ENCODE measurements around the gene REXO1.
A peak's percentile ranks its signal among the peaks of the same experiment; 100 is the strongest.

The REXO1 gene

DNA sequence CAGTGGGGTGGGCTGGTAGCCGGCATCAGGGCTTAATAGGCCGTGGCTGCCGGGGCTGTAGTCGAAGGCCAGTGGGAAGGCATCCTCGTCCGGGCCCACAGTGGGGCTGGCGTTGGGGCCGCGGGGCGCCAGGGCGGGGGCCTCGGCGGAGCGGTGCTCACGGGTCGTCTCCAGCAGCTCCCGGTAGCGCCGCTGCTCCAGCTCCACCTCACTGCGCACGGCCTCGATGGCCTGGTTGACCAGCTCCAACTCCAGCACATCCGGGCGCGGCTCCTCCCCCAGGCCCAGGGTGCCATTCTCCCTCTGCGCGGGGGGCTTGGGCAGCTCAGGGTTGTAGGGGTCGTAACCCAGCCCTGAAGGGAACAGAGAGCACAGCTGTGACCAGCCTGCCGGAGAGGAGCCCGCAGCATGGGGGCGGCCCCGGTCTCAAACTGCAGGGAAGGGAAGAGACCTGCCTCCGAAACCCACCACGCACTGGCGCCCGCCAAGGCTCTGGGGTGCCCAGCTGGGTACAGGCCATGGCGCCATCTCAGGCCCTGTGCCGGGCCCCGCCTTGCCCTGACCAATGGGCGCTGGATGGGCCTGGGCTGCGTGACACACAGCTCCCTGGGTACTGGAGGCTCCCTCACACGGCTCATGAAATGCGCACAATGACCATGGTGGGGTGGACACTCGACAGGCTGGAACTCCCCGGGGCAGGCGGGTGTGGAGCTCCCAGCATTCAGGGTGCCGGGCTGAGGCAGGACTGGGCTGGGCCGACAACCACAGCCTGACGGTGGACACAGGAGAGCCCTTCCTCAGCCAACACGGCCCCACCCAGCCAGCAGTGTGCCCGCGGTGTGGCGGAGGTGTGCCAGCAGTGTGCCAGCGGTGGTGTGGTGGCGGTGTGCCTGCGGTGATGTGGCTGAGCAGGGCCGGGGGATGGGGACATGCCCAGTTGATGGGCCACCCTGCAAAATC is 19.7 kb downstream of the REXO1 start:
- ChIA-PET CTCF (interaction anchor here (0.9 to 10.1 kb wide), 5 partner anchors 9 to 283 kb away, joined by 3 to 152 read pairs (median 8); no protein-coding TSS in a partner anchor), POLR2A (no interaction called here)
- TF ChIP-seq, protein P1, sequence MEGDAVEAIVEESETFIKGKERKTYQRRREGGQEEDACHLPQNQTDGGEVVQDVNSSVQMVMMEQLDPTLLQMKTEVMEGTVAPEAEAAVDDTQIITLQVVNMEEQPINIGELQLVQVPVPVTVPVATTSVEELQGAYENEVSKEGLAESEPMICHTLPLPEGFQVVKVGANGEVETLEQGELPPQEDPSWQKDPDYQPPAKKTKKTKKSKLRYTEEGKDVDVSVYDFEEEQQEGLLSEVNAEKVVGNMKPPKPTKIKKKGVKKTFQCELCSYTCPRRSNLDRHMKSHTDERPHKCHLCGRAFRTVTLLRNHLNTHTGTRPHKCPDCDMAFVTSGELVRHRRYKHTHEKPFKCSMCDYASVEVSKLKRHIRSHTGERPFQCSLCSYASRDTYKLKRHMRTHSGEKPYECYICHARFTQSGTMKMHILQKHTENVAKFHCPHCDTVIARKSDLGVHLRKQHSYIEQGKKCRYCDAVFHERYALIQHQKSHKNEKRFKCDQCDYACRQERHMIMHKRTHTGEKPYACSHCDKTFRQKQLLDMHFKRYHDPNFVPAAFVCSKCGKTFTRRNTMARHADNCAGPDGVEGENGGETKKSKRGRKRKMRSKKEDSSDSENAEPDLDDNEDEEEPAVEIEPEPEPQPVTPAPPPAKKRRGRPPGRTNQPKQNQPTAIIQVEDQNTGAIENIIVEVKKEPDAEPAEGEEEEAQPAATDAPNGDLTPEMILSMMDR (IDR thresholded peaks at IDR 0.05; ENCODE audit: control extremely low read depth, extremely low read depth, low read depth, missing control alignments), result no peak
- DNase-seq (ENCODE audit: extremely low spot score), result no peak

DNA sequence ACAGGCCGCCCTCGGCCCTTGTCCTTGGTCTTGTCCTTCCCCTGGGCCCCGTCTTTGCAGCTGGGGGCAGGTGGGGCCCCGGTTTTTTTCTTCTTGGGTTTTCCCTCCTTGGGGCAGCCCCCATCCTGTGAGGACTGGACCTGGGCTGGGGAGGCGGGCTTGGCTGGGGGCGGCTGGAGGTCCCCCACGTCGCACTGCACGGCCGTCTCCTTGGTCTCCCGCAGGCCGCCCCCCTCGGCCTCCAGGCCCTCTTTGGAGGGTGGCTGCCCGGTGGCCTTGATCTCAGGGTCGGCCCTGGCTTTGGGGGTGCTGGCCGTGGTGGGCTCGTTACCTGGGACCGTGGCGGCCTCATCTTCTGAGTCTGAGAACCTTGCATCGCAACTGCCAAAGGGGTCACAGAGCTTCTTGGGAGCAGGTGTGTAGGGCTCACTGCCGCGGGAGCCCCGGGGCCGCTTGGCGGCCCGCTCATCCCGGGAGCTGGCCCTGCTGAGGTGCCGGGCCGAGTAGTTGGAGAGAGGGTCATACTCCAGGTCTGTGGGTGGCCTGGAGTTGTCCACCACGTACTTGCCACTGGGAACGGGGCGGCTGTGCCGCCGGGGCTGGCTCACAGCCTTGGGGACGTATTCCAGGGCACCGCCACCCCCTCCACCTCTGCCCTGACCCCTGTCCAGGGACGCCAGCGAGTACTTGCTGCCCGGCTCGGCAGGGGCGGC is 20.6 kb downstream of the REXO1 start:
- TF ChIP-seq, protein P1 (IDR thresholded peaks at IDR 0.05; ENCODE audit: control extremely low read depth, extremely low read depth, low read depth, missing control alignments), result no peak
- no peak for DNase-seq (ENCODE audit: extremely low spot score)
- ChIA-PET POLR2A (no interaction called here), CTCF (interaction anchor here (0.9 to 10.1 kb wide), 5 partner anchors 10 to 149 kb away, joined by 3 to 152 read pairs (median 5); no protein-coding TSS in a partner anchor)

DNA sequence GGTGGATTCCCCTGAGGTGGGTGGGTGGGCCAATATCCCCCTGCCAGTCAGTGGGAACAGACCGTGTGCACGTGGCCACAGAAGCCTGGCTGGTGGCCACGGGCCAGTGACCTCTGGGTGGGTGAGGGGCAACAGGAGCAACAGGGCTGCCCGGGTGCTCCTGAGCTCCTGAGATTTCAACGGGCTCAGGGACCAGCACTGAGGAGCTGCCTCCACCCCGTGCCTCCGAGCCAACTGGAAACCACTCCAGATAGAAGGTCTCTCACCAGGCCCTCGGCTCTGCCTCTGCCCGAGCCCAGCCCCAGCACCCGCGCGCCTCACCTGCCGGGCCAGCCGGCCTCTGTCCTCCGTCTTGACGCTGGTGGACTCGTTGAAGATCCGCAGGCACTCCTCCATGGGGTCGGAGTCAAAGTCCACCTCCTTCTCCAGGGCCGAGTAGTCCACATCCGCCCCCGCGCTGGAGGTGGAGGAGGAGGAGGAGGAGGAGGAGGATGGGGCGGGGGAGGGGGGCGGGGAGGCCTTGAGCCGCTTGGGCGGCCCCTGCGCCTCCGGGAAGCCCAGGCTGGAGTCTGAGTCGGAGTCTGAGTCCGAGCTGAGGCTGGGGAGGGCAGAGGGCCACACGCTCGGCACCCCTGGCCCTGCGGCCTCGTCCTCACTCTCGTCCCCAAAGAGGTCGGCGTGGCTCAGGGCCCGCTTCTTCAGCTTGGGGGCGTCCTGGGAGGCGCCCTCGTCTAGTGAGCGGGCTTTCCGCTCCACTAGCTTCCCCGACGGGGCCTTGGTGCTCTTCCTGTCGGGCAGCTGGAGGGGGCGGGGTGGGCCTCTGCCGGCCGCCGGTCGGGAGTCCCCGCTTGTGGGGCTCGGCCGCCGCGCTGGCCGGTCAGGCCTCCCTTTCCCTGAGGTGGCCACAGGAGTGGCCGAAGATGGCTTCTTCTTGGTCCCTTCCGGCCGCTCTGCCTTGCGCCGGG is 21.4 kb downstream of the REXO1 start:
- POLR2A ChIA-PET, result no interaction called here
- CTCF ChIA-PET, result interaction anchor here (0.8 to 10.1 kb wide), 40 partner anchors 10 to 609 kb away, joined by 3 to 152 read pairs (median 4); partner anchors contain the start of genes REEP6 and TCF3
- no peak for DNase-seq (ENCODE audit: extremely low spot score)
- TF ChIP-seq, protein P1 (IDR thresholded peaks at IDR 0.05; ENCODE audit: control extremely low read depth, extremely low read depth, low read depth, missing control alignments), result no peak

DNA sequence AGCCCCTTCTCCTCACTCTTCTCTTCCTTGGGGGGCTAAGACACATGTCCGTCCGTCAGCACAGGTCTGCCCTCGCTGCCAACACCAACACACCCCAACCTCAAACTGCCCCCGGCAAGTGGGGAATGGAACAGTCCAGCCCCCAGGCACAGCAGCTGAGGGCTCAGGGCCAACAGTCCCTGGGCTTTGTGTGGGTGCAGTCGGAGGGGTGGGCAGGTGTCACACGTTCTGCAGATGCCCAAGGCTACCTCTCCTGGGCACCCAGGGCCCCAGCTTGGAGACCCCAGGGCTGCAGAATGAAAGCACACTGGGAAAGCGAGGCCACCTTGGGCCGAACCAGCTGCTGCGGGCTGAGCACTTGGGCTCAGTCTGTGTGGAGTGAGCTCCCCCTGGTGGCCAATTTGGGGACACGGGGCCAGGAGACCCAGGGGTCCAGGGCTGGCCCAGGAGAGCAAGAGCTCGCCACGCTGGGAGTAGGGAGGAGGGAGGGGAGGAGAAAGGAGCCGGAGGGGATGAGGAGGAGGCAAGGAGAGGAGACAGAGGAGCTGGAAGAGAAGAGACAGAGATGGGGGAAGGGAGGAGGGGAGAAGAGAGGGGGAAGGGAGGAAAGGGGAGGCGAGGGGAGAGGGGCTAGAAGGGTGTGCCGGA is 22.2 kb downstream of the REXO1 start:
- DNase-seq (ENCODE audit: extremely low spot score), result peak; percentile 90
- POLR2A ChIA-PET, result interaction anchor here (0.8 kb wide), 1 partner anchor 10 kb away, joined by 11 read pairs; no protein-coding TSS in a partner anchor
- TF ChIP-seq, protein P1 (IDR thresholded peaks at IDR 0.05; ENCODE audit: control extremely low read depth, extremely low read depth, low read depth, missing control alignments), result peak; percentile 96
- CTCF ChIA-PET, result interaction anchor here (0.7 to 10.1 kb wide), 45 partner anchors 9 to 609 kb away, joined by 3 to 152 read pairs (median 4); partner anchors contain the start of genes REEP6 and TCF3

DNA sequence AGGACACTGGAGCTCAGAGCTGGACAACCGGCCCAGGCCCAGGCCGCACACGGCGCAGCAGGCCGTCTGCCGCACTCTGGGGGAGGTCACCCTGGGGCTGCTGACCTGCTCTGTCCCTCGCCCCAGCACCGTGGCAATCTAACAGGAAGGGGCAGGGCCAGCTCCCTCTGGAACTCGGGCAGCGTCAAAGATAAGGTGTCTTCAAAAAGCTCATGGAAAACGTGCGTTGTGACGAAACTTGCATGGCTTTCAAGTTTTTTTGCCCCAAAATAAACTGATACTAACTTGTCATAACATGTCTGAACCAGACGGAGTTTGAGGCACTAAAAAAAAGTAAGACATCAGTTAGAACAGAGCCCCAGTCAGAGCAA is 24.0 kb downstream of the REXO1 start:
- POLR2A ChIA-PET, result no interaction called here
- CTCF ChIA-PET, result interaction anchor here (7.7 to 10.1 kb wide), 2 partner anchors 8 to 13 kb away, joined by 51 to 152 read pairs; no protein-coding TSS in a partner anchor
- TF ChIP-seq, protein P1 (IDR thresholded peaks at IDR 0.05; ENCODE audit: control extremely low read depth, extremely low read depth, low read depth, missing control alignments), result no peak
- DNase-seq (ENCODE audit: extremely low spot score), result no peak
